Lung (tissue), 12 donors: Measurements from ENCODE around the gene CNMD. TPM values are rescaled to one million over a fixed set of nuclear protein-coding genes. Genes with fewer than 3 reads are reported as not detected.

ENCODE experiments used
- ATAC-seq: fragments of 200-7000 bp; cut with Tn5 transposase; one replicate; pipeline ENCODE4 v1.9.1; 2020; ENCODE audit warnings: moderate number of reproducible peaks; ENCODE audit not compliant: insufficient read depth, low FRiP score
- DNase-seq, 3 donors: peaks; one replicate each; pipeline ENCODE4 v3.0.0-alpha.2; 2013 to 2017
- H3K27ac ChIP-seq, 2 donors: one replicate each; pipeline ENCODE4 v1.5.1; 2013; ENCODE audit warnings: mild to moderate bottlenecking in 2 of 2, moderate library complexity in 2 of 2, control low read depth in 1 of 2, inconsistent platforms in 1 of 2, low read depth in 1 of 2, low read length in 1 of 2
- H3K27me3 ChIP-seq, 3 donors: one replicate each; pipeline ENCODE4 v1.5.1; 2013; ENCODE audit warnings: low read length in 2 of 3; ENCODE audit not compliant: control insufficient read depth in 3 of 3, insufficient read depth in 3 of 3
- H3K36me3 ChIP-seq, 4 donors: one replicate each; pipeline ENCODE4 v1.5.1; 2013; ENCODE audit warnings: low read length in 4 of 4, mild to moderate bottlenecking in 1 of 4, moderate library complexity in 1 of 4; ENCODE audit not compliant: control insufficient read depth in 4 of 4, insufficient read depth in 4 of 4
- H3K4me1 ChIP-seq, 5 donors: one replicate each; pipeline ENCODE4 v1.5.1; 2013; ENCODE audit warnings: low read length in 5 of 5, mild to moderate bottlenecking in 2 of 5, moderate library complexity in 1 of 5; ENCODE audit not compliant: control insufficient read depth in 5 of 5, insufficient read depth in 5 of 5
- H3K4me3 ChIP-seq: one replicate; pipeline ENCODE4 v1.5.1; 2013; ENCODE audit warnings: mild to moderate bottlenecking, control low read depth, moderate library complexity
- H3K9ac ChIP-seq, 2 donors: one replicate each; pipeline ENCODE4 v1.5.1; 2013; ENCODE audit warnings: low read length in 2 of 2, control low read depth in 1 of 2; ENCODE audit not compliant: insufficient read depth in 1 of 2
- H3K9me3 ChIP-seq, 4 donors: one replicate each; pipeline ENCODE4 v1.5.1; 2013; ENCODE audit warnings: low read length in 3 of 4, mild to moderate bottlenecking in 1 of 4, moderate library complexity in 1 of 4; ENCODE audit not compliant: control insufficient read depth in 4 of 4, insufficient read depth in 3 of 4
- WGBS, 2 donors: extraction: QIAGEN DNeasy Blood & Tissue Kit; methylation state at CpG; one replicate each; pipeline ENCODE4 v1.1.7; 2013; 5-methylcytosine and 5-hydroxymethylcytosine counted together
- polyA plus RNA-seq, 2 donors: library from polyadenylated mRNA; stranded (reverse); fragments of 200-250 nt; gene quantifications; one replicate each; pipeline ENCODE4 v1.2.1, GENCODE V29; 2013
- total RNA-seq, 2 donors: library from RNA; depleted of rRNA in 1 of 2; stranded (reverse); fragments of >200 nt in 1 of 2; gene quantifications; one replicate each; pipeline ENCODE4 v1.2.1, GENCODE V29; 2014 to 2021
- TF ChIP-seq, protein P1 (sequence below): IDR thresholded peaks from 2 replicates; pipeline ENCODE4 v1.5.1; 2012; ENCODE audit warnings: mild to moderate bottlenecking; ENCODE audit errors: control extremely low read depth, extremely low read depth
- donor health status: control.
- donor health status: control.
- donor health status: Bipolar disorder and iron deficiency.
- donor health status: healthy.
- donor health status: DM: yes; HTN: yes; CAD: no.

CNMD gene
- total and polyA plus RNA-seq, 4 donors, result 0.09 to 1.2 (median 0.10) TPM; not detected in 1

DNA sequence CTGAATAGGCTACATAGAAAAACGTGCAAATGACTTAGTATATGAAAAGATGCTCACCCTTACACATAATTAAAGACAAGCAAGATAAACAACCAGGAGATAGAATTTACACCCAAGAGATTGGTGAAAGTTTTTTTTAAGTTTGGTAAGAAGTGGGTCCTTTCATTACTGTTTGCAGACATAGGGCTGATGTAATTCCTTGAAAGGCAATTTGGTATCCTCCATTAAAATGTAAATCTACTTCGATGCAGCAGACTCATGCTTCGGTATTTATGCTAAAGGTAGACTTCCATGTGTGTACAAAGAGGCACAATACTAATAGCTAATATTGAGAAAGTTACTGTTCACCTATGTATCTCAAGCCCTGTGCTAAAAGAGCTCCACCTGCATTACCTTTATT lies 33.5 kb downstream of the CNMD start:
- Histone ChIP-seq H3K4me3 (no peak overlapping the region), H3K9me3 (no peaks in the 10 kb centered on the region), H3K9ac (no peak overlapping the region), H3K4me1 (peaks cover 0 to 4% (median 0%) of the 10 kb centered on the region in 5 donors), H3K36me3 (no peaks in the 10 kb centered on the region), H3K27ac (no peak overlapping the region), H3K27me3 (no peaks in the 10 kb centered on the region)
- TF ChIP-seq, protein P1, sequence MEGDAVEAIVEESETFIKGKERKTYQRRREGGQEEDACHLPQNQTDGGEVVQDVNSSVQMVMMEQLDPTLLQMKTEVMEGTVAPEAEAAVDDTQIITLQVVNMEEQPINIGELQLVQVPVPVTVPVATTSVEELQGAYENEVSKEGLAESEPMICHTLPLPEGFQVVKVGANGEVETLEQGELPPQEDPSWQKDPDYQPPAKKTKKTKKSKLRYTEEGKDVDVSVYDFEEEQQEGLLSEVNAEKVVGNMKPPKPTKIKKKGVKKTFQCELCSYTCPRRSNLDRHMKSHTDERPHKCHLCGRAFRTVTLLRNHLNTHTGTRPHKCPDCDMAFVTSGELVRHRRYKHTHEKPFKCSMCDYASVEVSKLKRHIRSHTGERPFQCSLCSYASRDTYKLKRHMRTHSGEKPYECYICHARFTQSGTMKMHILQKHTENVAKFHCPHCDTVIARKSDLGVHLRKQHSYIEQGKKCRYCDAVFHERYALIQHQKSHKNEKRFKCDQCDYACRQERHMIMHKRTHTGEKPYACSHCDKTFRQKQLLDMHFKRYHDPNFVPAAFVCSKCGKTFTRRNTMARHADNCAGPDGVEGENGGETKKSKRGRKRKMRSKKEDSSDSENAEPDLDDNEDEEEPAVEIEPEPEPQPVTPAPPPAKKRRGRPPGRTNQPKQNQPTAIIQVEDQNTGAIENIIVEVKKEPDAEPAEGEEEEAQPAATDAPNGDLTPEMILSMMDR, result no peak
- DNase-seq, result no peak
- 83 to 88% methylated on average over 3 of the region's 3 CpGs for WGBS, 2 donors
- ATAC-seq, result no peak

DNA sequence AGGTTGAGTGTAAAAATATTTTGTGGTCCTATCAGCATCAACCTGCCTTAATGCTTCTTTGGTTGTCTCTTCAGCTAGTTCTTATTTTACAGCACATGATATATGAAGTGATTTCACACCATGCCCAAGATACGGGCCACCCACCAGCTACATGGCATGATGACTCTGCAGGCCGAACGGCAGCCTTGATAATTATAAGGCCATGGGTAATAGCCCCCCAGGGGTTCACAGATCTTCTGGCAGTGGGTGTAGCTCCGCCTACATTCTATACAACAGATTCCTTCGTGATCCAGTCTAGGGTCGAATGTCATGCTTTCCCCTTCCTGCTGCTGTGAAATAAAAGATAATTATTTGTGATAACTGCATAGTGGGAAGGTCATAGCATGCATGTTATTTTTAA lies 36.1 kb downstream of the CNMD start:
- DNase-seq (peak in 1 of 3 donors; percentile 3), ATAC-seq (no peak)
- TF ChIP-seq, protein P1, result no peak
- 73 to 80% methylated on average over 6 of the region's 6 CpGs for WGBS, 2 donors
- Histone ChIP-seq H3K27ac (no peak overlapping the region), H3K9me3 (no peaks in the 10 kb centered on the region), H3K27me3 (no peaks in the 10 kb centered on the region), H3K36me3 (peaks cover 0 to 1% (median 0%) of the 10 kb centered on the region in 4 donors), H3K4me1 (peaks cover 0 to 4% (median 0%) of the 10 kb centered on the region in 5 donors), H3K4me3 (no peak overlapping the region), H3K9ac (no peak overlapping the region)

DNA sequence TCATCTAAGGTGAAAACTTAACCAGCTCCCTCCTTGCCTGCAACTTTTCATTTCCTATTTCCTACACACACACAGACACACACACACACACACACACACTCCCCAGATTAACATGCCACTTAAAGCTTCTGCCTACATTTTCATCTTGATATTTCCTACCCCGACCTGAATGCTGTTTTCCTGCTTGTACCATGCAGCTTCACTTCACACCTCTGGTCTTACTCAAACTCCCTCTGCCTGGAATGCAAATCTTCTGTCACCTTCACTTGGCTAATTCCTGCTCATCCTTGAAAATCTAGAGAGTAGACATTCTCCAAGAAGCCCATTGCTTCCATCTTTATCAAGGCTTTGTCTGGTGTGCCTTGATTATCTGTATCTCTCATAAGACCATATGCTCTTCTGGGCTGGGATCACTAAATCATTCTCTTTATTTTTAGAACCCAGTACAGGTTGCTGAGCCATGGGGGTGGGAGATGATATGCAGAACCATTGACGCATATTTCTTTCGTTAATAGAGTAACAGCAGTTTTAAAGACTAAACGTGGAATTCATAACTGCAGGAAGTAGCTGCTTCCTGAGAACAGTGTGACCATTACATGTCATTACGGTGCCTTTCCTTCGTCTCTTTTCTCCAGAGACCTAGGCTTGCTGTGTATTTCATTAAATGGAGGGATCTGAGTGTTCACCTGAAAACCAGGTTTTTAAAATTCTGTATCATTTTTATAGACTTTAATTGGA lies 37.7 kb downstream of the CNMD start:
- WGBS, 2 donors, result 28 to 43% methylated on average over 6 of the region's 6 CpGs
- TF ChIP-seq, protein P1, result no peak
- Histone ChIP-seq H3K27ac (no peak overlapping the region), H3K4me1 (peaks cover 0 to 4% (median 0%) of the 10 kb centered on the region in 5 donors), H3K36me3 (peaks cover 0 to 2% (median 0%) of the 10 kb centered on the region in 4 donors), H3K27me3 (no peaks in the 10 kb centered on the region), H3K9me3 (no peaks in the 10 kb centered on the region), H3K4me3 (no peak overlapping the region), H3K9ac (no peak overlapping the region)
- DNase-seq (no peak), ATAC-seq (no peak)

DNA sequence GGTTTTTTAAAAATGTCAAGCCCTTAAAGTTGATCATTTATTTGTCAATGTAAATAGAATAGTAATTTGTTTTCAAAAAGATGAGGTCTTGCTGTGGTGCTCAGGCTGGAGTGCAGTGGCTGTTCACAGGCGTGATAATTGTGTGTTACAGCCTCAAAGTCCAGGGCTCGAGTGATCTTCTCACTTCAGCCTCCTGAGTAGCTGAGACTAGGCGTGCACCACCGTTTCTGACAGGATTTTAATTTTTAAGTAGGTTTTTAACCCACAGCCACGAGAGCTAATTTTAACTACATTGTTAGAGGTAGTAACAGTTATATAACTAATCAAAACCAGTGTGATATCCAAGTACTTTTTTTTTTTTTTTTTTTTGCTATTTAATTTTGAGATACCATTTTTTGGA lies 43.1 kb downstream of the CNMD start:
- Histone ChIP-seq H3K4me1 (peaks cover 0 to 2% (median 0%) of the 10 kb centered on the region in 5 donors), H3K9ac (no peak overlapping the region), H3K27me3 (no peaks in the 10 kb centered on the region), H3K36me3 (peaks cover 0 to 6% (median 0%) of the 10 kb centered on the region in 4 donors), H3K27ac (no peak overlapping the region), H3K4me3 (no peak overlapping the region), H3K9me3 (no peaks in the 10 kb centered on the region)
- no peak for ATAC-seq
- TF ChIP-seq, protein P1, result no peak
- DNase-seq, result no peak
- 89 to 94% methylated on average over 5 of the region's 5 CpGs for WGBS, 2 donors
